HG02610 (cell line): ENCODE measurements around the gene LRRK2.
"Not testable (repeated sequence)": the region's sequence is repeated elsewhere in the genome, so short reads cannot be mapped to it uniquely, and the experiment has no call there.

Source experiments
- ATAC-seq: cut with Tn5 transposase; IDR thresholded peaks from one replicate; pipeline ENCODE4 v1.9.1; 2021; ENCODE audit warnings: mild to moderate bottlenecking, moderate library complexity; ENCODE audit not compliant: unreplicated experiment

The LRRK2 gene

DNA sequence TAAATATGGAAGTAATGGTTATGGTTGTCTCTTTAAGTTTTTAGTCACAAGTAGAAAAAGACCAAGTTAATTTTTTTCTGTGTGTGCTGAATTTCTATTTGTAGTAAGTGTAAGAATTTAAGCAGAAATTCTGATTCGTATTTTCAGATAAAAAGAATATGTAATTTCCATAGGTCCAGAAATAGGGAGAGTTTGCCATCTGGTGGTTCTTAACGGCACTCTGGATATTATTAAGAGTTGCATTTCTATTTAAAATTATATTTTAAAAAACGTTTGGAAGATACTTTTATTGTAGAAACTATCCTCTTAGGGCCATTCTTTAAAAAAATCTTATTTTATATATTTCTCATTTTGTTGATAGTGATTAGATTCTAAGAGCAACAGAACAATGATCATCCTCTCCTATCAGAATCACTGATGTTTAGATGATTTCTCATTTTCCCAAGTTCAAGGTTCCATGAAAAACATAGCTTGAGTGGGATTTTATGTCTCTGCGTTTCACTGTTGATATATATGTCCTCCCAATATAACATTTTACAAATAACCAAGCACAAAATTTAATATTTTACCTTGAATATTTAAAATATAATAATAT, 88.3 kb downstream of the LRRK2 start:
- no peak for ATAC-seq

DNA sequence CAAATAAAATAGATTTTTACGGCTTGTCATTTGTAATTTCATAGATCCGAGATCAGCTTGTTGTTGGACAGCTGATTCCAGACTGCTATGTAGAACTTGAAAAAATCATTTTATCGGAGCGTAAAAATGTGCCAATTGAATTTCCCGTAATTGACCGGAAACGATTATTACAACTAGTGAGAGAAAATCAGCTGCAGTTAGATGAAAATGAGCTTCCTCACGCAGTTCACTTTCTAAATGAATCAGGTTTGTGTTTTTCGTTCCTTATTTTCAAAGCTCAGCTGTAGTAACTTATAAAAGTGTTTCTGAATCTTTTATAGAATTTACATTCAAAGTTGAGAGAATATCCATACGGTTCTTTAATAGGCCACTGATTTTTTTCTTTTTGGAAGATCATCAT, 89.1 kb downstream of the LRRK2 start:
- peak; percentile 70 for ATAC-seq

DNA sequence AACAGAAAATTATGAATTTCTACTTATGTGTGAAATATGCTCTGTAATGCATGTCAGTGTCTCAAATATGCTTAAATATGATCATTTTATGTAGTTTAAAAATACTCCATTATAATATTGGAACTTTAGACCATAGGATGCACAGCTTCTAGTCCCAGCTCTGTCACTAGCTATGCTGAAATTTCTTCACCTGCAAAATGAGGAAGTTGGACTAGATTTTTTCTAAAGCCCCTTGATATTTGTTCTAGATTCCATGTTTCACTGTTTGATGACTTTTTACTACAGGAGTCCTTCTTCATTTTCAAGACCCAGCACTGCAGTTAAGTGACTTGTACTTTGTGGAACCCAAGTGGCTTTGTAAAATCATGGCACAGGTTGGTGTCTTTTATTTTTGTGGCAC, 90.1 kb downstream of the LRRK2 start:
- ATAC-seq: no peak

DNA sequence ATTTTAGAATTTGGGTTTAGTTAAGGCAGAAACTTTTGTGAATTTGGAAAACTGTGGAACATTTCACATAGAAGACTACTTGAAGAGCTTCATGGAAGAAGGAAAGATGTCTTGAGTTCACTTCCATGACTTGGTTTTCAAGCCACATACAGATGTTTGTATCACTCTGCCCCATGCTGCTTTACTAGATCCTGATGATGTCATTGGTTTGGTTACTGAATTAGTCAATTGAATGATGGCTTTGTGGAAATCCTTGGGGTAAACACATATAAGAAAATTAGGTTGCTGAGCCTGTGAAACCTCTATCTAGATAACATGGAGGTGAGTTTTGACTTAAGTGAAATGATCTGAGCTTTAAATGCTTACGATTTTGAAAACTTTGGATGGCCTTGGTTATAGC, 90.6 kb downstream of the LRRK2 start:
- ATAC-seq: no peak

DNA sequence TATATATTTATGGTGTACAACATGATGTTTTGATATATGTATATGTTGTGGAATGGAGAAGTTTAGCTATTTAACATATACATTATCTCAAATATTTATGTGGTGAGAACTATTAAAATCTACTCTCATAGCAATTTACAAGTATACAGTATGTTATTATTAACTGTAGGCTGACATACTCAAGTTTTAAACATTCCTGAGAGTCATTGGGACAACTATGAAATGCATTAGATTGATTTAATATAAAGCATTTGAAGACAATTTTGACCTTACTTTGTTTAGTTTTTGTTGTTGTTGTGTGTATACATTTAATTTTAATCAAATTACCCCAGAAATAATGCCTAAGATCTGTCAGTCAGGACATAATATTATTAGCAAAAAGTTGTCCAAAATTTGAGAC, 99.5 kb downstream of the LRRK2 start:
- no peak for ATAC-seq

DNA sequence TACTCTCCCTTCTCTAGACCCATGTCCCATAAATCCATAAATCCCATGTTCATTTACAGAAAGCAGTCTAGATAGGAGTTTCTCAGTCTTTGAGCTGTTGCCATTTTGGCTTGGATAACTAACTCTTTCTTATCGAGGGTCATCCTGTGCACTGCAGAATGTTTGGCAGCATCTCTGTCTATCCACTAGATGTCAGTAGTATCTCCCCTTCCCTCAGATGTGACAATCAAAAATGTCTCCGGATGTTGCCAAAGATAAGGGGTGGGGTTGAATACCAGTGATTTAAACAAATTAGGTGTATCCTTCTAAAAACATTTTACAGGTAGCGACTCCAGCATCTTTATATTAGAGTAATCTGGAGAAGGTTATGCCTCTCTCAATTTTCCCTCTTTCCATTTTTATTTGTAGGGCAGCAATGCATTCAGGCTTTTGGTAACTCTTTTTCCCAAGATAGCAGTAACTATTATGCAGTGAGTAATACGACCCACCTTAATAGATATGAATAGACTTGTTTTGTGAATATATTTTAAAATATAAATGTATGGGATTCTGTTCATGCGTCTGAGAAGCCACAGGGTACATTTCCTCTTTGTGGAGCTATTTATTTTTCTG, 100.7 kb downstream of the LRRK2 start:
- ATAC-seq: peak; percentile 80

DNA sequence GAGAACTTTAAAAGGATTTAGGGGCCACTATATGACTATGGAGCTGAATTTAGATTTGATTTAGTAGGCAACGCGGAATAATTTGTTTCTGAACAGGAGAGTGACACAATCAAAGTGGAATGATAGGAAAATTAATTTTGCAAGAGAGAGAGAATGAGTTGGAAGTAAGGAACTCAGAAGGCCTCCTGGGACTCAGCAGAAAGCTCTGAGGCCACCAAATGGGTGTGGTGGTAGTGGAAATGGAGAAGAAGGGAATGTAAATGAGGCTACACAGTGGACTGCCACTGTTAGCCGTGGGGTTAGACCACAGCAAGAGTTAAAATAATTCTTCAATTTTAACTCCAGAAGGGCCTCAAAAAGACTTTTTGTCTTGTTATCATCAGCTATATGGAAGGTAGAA, 102.7 kb downstream of the LRRK2 start:
- ATAC-seq: no peak

DNA sequence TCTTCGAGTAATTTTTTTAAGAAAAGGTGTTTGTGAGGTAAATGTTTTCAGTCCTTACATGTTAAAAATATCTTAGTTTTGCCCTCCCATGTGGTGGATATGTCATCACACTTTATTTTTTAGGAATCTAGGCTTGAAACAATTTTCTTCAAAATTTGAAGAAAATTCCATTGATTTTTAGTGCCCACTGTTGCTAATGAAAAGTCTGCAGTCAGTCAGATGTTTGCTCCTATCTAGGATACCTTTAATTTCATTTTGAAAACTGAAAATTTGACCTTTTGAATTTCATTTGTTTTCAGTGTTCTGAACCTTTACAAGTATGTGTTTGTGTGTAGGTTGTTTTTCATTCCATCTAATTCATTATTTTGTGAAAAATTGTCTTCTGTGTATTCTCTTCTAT, 105.4 kb downstream of the LRRK2 start:
- ATAC-seq: no peak

DNA sequence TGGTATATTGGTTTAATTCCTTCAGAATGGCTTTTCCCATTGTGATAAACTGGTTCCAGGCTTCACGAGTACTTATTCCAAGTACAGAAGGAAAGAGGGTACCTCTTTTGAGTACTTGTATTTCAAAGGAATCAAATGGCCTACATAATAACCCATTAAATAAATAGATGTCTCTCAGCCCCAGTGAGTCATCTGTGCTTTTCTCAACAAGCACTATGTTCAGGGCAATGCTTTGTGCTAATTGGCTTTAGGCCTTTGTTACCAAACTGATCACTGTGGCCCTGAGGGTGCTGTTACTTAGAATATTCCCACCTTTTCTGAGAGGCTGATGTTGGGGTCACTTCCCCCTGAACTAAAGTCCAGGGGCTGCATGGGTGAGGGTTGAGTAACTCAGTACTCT, 107.1 kb downstream of the LRRK2 start:
- ATAC-seq: no peak

DNA sequence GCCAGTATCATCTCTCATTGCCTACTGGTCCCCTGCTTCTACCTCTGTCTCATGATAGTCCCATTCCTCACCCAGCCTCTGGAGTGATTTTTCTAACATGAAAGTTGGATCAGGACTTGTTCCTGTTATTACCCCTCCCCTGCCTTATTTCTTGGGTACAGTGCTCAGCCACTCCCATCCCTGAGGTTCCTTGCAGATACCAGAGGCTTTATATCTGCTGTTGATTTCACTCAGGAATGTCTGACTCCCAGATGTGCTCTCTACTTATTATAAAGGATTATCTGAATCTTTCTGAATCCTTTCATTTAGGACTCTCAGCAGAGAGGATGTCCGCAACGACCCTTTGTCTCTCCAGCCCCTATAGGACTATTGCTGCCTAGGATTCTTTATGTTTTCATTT, 111.2 kb downstream of the LRRK2 start:
- no peak for ATAC-seq

DNA sequence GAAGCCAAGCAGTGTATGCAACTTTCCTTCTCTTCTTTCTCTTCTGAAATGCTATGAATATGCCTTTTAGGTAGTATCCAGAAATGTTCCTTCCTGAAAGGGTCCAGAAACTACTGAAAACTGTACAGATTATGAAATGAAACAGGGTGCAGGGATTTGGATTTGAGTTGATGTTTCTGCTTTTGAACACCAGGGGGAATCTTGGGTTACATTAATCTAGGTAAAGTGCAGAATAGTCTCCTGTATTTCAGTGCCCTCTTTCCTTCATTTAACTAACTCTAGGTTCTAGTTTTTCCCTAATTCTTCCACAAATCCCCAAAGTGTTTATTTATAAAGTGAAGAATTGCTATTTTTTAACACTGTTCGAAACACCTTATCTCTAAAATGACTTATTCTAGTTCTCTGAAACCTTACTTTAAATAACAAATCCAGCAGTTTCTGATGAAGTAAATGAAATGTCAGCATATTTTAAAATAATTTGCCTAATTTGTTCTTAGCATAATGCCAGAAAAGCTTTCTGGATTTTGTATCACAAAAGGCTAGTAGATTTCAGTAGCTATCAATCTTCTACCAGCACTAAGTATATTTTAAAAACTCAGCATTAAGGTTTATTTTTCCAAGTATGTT, 111.9 kb downstream of the LRRK2 start:
- ATAC-seq: no peak

DNA sequence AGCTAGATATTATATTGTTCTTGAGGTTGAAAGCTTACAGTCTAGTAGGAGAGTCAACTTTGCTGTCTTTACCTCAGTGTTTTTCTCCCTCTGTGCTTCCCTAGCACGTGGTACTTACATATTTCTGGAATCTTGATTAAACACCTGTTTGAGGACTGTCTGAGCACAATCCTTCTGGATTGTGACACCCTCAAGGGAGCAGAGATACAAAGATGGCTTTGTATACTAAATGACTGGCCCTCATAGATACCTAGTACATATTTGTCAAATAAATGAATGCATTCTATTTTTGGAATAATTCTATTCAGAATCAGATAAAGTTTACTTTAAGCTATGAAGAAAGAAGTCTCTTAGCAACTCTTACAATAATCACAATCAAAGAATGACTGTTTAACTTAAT, 113.3 kb downstream of the LRRK2 start:
- ATAC-seq: no peak

DNA sequence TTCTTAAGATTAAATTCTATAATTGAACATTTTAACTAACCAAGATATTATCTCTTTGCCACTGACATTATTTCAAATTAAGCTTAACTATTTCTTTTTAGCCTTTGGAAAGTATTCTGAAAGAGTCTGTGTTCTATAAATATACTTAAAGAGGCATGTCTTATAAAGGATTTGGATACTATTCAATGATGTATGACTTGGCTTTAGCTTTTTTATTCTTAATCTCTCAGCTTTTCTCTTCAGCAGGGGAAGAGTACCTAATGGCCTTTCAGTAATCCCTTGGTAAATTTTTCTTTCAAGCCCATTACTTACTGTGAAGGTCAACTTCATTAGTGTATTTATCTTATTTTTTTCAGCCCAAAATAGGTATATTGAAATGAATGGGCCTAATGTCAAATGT, 113.8 kb downstream of the LRRK2 start:
- no peak for ATAC-seq

DNA sequence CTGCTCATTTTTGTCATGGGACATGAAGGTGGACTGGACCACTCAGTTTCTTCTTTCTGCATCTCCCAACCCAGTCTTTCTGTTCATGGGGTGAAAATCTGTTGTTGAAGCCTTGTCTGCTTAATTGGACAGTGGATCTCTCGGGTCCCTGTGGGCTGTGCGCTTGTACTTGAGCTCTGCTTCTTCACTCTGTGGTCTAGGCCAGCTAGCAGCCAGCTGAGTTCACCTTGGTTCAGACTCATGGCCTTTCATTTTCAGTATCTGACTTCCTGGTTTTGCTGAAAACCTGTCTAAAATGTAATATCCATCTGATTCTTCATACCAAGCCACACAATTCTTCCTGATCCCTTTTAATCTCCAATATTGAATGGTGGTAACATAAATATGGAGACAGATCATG, 117.2 kb downstream of the LRRK2 start:
- ATAC-seq: peak; percentile 53

DNA sequence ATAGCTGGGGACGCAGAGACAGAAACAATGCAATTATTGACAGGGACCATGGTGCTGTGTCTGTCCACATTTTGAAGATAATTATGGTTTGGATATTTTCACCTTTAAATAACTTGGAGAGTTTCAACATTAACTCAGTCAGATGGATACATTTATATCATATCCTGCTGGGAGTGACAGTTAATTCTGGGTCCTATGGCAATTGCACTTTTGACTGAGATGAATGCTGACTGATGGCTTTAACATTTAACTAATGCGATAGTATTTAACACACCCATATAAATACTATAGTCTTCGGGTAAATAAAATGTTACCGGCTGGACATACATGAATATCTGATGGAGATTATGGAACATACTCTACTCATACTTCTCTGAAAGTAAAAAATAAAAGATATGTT, 118.3 kb downstream of the LRRK2 start:
- no peak for ATAC-seq

DNA sequence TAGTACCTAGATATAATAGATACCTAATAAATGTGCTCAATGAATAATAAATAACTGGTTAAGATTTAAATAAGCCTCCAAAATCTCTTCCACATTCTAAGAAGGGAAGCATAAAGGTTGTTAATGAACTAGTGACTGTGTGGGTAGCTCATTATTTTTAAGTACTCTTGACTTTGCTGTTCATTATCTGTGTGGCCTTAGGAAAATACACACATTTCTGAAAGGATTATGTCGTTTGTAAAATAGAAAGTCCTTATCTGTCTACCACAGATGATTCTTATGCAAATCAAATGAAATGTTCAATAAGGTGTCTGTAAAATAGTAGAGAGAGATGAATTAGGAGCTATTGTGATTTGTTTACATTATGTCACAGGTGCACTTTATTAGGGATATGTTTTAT, 119.5 kb downstream of the LRRK2 start:
- ATAC-seq: no peak

DNA sequence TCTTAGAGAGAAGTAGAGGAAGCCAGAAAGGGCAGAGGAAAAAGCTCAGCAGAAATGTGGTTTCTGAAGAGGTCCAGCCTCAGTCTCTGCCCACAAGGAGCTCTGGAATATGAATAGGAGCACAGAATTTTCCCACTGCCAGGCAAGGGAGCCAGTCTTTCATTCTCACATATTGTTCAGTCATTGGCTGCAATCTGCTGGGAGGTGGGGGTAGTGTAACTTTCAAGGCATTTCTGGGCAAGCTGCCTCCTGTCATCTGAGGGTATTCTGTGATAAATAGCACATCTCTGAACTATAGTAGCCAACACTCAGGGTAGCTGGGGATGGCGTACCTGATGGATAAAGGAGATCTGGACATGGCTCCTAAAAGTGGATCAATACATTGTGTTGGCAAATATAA, 127.2 kb downstream of the LRRK2 start:
- no peak for ATAC-seq

DNA sequence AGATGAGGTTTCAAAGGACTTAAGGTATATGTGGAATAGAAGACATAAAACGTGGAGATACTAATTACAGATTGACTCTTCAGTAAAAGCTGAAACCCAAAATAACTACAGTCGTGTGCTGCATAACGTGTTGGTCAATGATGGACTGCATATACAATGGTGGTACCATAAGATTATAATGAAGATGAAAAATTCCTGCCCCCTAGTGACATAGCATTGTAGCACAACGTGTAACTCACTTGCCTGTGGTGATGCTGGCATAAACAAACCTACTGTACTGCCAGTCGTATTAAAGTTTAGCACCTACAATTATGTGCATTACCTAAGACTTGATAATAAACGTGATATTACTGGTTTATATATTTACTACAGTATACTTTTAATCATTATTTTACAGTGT, 150.3 kb downstream of the LRRK2 start:
- peak; percentile 40 for ATAC-seq

DNA sequence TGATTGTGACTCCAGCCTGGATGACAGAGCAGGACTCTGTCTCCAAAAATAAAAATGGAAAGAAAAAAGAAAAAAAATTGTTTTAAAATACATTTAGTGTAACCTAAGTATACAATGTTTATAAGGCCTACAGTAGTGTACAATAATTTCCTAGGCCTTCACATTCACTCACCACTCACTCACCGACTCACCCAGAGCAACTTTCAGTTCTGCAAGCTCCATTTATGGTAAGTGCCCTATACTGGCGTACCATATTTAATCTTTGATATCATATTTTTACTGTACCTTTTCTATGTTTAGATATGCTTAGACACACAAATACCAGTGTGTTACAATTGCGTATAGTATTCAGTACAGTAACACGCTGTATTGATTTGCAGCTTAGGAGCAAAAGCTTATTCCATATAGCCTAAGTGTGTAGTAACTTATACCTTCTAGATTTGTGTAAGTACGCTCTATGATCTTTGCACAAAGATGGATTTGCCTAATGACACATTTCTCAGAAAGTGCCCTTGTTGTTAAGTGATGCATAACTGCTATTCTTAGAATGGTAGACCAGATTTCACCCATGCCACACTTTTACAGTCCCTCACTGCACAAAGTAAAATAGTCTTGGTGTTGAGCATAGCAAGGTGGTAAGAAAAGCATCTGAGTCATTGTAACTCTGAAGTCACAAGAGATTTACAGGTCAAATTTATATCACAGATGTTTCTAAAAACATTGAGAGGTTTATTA, 151.9 kb downstream of the LRRK2 start:
- no peak for ATAC-seq

DNA sequence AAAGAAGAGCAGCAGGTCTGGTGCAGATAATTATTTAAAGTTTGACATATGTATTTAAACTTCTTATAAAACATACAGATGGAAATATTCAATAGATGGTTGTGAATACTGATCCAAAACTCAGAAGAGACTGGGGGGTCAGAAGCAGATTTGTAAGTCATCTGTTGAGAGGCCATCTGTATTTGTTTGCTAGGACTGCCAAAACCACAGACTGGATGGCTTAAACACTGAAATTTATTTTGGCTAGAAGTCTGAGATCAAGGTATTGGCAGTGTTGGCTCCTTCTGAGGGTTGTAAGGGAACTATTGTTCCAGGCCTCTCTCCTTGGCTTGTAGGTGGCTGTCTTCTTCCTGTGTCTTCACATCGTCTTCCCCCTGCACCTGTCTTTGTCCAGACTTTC, 153.9 kb downstream of the LRRK2 start:
- no peak for ATAC-seq

DNA sequence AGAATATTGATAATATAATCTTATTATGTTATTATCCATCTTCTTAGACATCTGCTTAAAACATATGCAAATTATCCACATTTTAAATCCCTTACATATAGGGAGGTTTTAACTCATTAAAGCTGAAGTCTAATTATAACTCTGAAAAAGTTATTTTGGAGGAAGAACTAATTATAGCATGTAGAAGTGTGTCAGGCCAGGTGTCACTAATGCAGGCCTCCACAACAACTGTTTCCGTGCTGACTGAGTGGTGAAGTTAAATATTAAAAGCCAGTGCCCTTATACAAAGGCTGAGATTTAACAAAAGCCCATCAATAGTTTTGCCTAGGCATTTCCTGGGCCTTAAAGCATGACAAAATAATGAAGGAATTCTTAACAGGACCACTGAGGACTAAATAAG, 157.4 kb downstream of the LRRK2 start:
- no peak for ATAC-seq

DNA sequence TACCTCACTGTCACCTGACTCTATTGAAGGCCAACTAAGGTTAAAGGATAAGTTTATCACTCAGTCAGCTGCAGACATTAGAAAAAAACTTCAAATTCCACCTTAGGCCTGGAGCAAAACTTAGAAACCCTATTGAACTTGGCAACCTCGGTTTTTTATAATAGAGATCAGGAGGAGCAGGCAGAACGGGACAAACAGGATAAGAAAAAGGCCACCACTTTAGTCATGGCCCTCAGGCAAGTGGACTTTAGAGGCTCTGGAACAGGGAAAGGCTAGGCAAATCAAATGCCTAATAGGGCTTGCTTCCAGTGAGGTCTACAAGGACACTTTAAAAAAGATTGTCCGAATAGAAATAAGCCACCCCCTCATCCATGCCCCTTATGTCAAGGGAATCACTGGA, 162.5 kb downstream of the LRRK2 start:
- not testable (repeated sequence) for ATAC-seq
